ELF-1 (cell line): ENCODE measurements around the gene PIK3R3.
A peak's percentile ranks its signal among the peaks of the same experiment; 100 is the strongest.

Experiments used
- DNase-seq: peaks from one replicate; pipeline ENCODE4 v3.0.0-alpha.2; 2016; ENCODE audit warnings: low read depth, low spot score

The PIK3R3 gene

GRCh38 chr1:46026531-46026930, 105.9 kb downstream of the PIK3R3 start:
- DNase-seq = no peak

GRCh38 chr1:46021046-46021996, 111.1 kb downstream of the PIK3R3 start:
- no peak for DNase-seq

- no peak for DNase-seq
These were observed 112.4 kb downstream of the PIK3R3 start for GRCh38 chr1:46020010-46020409.

GRCh38 chr1:46019348-46019747, 113.1 kb downstream of the PIK3R3 start:
- peak; percentile 30 for DNase-seq

- DNase-seq = no peak
These were observed 114.4 kb downstream of the PIK3R3 start for GRCh38 chr1:46017876-46018503.

GRCh38 chr1:46013581-46013980, 118.8 kb downstream of the PIK3R3 start:
- DNase-seq = no peak

- no peak for DNase-seq
These were observed 120.2 kb downstream of the PIK3R3 start for GRCh38 chr1:46012236-46012635.

- DNase-seq = no peak
These were observed 121.2 kb downstream of the PIK3R3 start for GRCh38 chr1:46011121-46011695.

GRCh38 chr1:46010611-46011010, 121.8 kb downstream of the PIK3R3 start:
- no peak for DNase-seq

- no peak for DNase-seq
These were observed 123.8 kb downstream of the PIK3R3 start for GRCh38 chr1:46008585-46008984.

- DNase-seq = no peak
These were observed 126.8 kb downstream of the PIK3R3 start for GRCh38 chr1:46005594-46005993.

GRCh38 chr1:46004492-46004891, 127.9 kb downstream of the PIK3R3 start:
- no peak for DNase-seq

- no peak for DNase-seq
These were observed 129.1 kb downstream of the PIK3R3 start for GRCh38 chr1:46003315-46003714.

- no peak for DNase-seq
These were observed 129.8 kb downstream of the PIK3R3 start for GRCh38 chr1:46002551-46003150.

- no peak for DNase-seq
These were observed 131.2 kb downstream of the PIK3R3 start for GRCh38 chr1:46001081-46001785.

GRCh38 chr1:45999507-45999906, 132.9 kb downstream of the PIK3R3 start:
- DNase-seq = no peak

GRCh38 chr1:45998020-45998617, 134.3 kb downstream of the PIK3R3 start:
- DNase-seq = no peak

- DNase-seq = no peak
These were observed 137.1 kb downstream of the PIK3R3 start for GRCh38 chr1:45995298-45995697.

GRCh38 chr1:45994423-45994822, 138.0 kb downstream of the PIK3R3 start:
- DNase-seq = peak; percentile 51
